DMS53 (cell line): ENCODE measurements around the gene TCOF1.

Experiments
- DNase-seq: peaks from one replicate; lab custom pipeline; 2025; lab: John Stamatoyannopoulos, UW

TCOF1 gene, protein sequence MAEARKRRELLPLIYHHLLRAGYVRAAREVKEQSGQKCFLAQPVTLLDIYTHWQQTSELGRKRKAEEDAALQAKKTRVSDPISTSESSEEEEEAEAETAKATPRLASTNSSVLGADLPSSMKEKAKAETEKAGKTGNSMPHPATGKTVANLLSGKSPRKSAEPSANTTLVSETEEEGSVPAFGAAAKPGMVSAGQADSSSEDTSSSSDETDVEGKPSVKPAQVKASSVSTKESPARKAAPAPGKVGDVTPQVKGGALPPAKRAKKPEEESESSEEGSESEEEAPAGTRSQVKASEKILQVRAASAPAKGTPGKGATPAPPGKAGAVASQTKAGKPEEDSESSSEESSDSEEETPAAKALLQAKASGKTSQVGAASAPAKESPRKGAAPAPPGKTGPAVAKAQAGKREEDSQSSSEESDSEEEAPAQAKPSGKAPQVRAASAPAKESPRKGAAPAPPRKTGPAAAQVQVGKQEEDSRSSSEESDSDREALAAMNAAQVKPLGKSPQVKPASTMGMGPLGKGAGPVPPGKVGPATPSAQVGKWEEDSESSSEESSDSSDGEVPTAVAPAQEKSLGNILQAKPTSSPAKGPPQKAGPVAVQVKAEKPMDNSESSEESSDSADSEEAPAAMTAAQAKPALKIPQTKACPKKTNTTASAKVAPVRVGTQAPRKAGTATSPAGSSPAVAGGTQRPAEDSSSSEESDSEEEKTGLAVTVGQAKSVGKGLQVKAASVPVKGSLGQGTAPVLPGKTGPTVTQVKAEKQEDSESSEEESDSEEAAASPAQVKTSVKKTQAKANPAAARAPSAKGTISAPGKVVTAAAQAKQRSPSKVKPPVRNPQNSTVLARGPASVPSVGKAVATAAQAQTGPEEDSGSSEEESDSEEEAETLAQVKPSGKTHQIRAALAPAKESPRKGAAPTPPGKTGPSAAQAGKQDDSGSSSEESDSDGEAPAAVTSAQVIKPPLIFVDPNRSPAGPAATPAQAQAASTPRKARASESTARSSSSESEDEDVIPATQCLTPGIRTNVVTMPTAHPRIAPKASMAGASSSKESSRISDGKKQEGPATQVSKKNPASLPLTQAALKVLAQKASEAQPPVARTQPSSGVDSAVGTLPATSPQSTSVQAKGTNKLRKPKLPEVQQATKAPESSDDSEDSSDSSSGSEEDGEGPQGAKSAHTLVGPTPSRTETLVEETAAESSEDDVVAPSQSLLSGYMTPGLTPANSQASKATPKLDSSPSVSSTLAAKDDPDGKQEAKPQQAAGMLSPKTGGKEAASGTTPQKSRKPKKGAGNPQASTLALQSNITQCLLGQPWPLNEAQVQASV (N-terminal part only)

GRCh38 chr5:150357326-150358260, at the start of gene TCOF1:
TCOF1 (plus strand) TSS chr5:150357697; CDS start chr5:150357747, 50 bp downstream.
- peak; percentile 99 for DNase-seq

GRCh38 chr5:150309101-150309885, 48.2 kb upstream of the TCOF1 start:
- DNase-seq, result peak; percentile 32

DNA sequence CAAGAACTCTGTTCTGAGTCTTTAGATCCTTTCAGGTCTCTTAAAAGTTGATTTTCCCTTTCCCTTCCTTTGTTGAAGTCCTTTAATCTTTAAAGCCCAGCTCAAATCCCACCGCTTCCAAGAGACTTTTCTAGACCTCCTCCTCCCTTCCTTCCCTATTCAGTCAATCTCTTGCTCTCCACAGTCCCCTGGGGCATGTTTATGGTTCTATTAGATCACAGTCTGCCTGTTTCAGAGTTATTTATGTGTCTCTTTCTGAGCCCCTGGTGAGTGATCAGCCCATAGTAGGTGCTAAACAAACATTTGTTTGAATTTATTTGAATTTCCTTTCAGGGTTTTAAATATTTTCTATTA, 47.6 kb upstream of the TCOF1 start:
- no peak for DNase-seq

- no peak for DNase-seq
These were observed 47.3 kb upstream of the TCOF1 start for GRCh38 chr5:150310246-150310645.

DNA sequence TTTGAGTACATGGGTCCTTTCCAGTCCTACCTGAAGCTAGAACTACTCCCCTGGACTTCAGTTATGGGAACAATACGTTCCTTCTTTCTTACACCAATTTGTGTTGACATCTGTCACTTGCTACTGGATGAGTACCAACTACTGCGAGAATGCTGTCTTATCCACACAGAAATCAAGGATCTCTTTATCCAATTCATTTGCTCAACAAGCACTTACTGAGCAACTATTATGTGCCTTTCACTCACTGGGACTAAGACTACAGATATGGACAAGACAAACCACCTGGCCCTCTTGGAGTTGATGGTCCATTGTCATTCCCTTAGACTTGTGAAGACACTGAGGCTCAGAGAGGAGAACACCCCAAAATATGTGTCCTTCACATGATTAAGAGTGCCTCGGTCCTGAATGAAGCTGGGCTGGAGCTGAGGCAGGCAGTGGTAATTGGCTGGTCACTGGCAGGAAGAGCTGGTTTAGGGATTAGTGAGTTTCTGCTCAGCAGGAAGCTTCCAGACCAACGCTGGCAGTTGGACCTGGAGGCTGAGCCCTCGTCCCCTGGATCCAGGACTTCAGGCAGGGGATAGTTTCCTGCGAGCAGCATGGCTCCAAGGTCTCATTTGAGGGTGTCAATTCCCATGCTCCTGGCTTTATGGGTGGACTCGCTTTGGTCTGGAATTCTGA, 46.3 kb upstream of the TCOF1 start:
- DNase-seq, result no peak

- no peak for DNase-seq
These were observed 45.0 kb upstream of the TCOF1 start for GRCh38 chr5:150312518-150312917.

DNA sequence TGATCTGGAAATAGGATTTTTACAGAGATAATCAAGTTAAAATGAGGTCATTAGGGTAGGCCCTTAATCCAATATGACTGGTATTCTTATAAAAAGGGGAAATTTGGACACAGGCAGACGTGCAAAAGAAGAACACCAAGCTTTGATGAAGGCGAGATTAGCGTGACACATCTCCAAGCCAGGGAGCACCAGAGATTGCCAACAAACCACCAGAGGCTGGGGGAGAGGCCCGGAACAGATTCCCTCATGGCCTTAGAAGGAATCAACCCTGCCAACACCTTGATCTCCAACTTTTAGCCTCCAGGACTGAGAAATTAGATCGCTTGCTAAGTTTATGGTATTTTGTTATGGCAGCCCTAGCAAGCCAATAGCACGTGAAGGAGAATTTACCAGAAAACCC, 44.0 kb upstream of the TCOF1 start:
- no peak for DNase-seq

GRCh38 chr5:150313921-150314716, 43.4 kb upstream of the TCOF1 start:
- no peak for DNase-seq

- no peak for DNase-seq
These were observed 42.3 kb upstream of the TCOF1 start for GRCh38 chr5:150315245-150315644.

DNA sequence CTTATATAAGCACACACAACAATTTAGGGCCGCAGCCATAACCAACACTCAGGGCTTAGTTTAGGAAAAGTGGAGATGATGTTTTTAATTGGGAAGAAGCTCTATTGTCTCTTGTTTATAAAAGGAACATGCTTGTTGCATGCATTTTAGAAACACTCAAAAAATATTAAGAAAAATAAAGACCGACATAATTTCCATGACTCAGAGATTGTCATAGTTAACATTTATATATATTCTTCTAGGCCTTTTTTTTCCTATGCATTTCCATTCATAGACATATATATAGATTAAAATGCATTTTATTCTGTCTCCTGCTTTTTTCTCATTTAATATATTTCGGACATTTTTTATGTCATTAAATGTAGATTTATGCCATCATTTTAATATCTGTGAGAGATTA, 41.2 kb upstream of the TCOF1 start:
- no peak for DNase-seq

DNA sequence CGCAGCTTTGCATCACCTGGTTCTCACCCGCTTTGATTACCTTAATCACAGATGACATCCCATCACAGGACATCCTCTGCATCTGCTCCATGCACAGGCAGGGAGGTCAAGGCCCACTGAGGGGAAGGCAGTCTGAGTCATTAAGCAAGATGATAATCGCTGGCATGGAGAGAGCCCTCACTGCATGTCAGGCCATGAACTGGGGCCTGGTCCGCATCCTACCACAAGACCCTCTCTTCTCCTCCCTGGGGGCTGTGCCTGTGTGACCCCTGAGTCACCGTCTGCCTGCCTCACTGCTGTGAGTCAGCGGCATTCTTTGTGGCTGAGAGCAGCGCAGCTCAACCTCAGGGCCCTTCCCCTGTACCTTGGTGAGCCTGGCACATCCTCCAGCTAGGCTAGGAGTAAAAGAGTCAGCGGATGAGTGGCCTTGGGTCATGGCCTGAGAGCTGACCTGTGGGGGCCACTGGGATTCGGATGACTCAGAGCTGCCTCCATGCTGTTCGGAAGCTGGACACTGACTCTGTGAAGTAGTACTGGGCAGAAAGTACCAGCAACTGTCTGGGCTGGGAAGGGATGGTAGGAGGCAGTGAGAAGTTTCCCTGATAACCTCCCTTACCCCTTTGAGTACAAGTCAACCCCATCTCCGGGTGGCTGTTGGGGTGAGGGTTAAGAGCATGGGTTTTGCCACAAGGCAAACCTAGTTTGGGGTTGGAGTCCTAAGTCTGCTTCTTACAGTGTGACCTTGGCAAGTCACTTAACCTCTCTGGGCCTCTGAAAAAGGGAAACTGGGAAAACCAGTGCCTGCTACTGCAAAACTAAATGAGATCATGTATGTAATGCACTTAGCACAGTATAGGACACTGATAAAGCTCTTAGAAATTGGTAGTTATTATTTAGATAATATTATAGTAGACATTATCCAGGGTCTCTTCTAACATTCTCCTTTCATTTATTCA, 40.2 kb upstream of the TCOF1 start:
- DNase-seq, result peak; percentile 18

- no peak for DNase-seq
These were observed 38.6 kb upstream of the TCOF1 start for GRCh38 chr5:150318613-150319483.

GRCh38 chr5:150319484-150319790, 38.1 kb upstream of the TCOF1 start:
- DNase-seq, result no peak

GRCh38 chr5:150320044-150320613, 37.4 kb upstream of the TCOF1 start:
- DNase-seq, result peak; percentile 13

- DNase-seq, result no peak
These were observed 36.3 kb upstream of the TCOF1 start for GRCh38 chr5:150321211-150321610.

GRCh38 chr5:150321784-150322183, 35.7 kb upstream of the TCOF1 start:
- DNase-seq, result no peak

GRCh38 chr5:150322202-150322601, 35.3 kb upstream of the TCOF1 start:
- peak; percentile 37 for DNase-seq
